NT2/D1 (cell line): ENCODE results near the gene AMIGO1.

Experiments used
- SUZ12 ChIP-seq: IDR thresholded peaks from 2 replicates; pipeline ENCODE4 v1.6.1; 2011; ENCODE audit not compliant: insufficient read length, insufficient read depth; ENCODE audit errors: extremely low read depth
- YY1 ChIP-seq: IDR thresholded peaks from 2 replicates; pipeline ENCODE4 v1.6.1; 2011; ENCODE audit not compliant: insufficient read length, insufficient read depth
- ZNF274 ChIP-seq: IDR thresholded peaks from 2 replicates; pipeline ENCODE4 v1.6.1; 2011; ENCODE audit warnings: mild to moderate bottlenecking, low read depth, low read length

DNA sequence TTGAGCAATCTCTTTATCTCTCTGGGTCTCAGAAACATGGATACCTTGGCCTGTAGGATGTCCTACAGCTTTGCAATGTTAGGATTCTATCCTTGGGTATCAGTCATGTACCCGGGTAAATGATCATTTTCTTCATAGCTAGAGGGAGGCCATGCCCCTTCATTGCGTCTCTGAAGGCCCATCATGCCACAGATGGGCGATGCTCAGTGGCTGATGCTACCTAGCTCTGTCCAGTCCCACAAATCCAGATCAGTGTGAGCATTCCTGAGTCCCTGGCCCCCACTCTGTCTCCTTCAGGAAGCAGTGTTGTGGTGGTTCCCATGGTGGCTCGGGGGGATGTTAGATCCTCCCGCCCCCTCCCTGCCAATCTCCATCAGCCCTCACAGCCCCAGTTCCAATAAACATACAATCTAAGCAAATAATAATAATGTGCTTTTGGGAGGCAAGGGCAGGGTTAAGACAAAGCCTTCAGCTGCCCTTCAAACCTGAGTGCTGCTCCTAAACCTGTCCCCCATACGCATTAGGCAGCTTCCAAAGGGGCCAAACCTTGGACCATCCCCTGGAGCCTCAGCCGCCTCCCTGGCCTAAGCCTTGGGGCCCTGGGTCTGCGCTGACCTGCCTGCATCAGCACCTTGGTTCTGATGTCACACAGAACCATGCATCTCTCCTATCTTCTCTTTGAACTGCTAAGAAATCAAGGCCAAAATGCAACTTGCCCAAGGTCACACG lies 29.5 kb upstream of the AMIGO1 start:
- TF ChIP-seq SUZ12 = no peak
- no peak for TF ChIP-seq ZNF274
- TF ChIP-seq YY1 = no peak
